AG10803 (cell line): ENCODE measurements around the gene SHLD1.

Experiments
- DNase-seq: peaks from one replicate; pipeline ENCODE4 v3.0.0; 2010; ENCODE audit warnings: low read depth
- H3K4me3 ChIP-seq: 2 replicates; pipeline ENCODE4 v1.5.1; 2011; ENCODE audit warnings: mild to moderate bottlenecking, low read length, control low read depth
- CTCF ChIP-seq: conservative IDR thresholded peaks from 2 replicates; pipeline ENCODE4 v1.5.1; 2011; ENCODE audit warnings: mild to moderate bottlenecking, low read length, control low read depth, inconsistent platforms

Gene SHLD1

GRCh38 chr20:5727018-5727515, 23.1 kb upstream of the SHLD1 start:
- H3K4me3 ChIP-seq: no peak overlapping the region
- no peak for DNase-seq
- TF ChIP-seq CTCF: no peak

- no peak for TF ChIP-seq CTCF
- no peak overlapping the region for H3K4me3 ChIP-seq
- no peak for DNase-seq
Measured at GRCh38 chr20:5729348-5729747, 20.9 kb upstream of the SHLD1 start.

GRCh38 chr20:5730131-5730530, 20.1 kb upstream of the SHLD1 start:
- no peak overlapping the region for H3K4me3 ChIP-seq
- TF ChIP-seq CTCF: no peak
- DNase-seq: no peak

GRCh38 chr20:5731753-5732366, 18.3 kb upstream of the SHLD1 start:
- no peak for TF ChIP-seq CTCF
- DNase-seq: no peak
- H3K4me3 ChIP-seq: no peak overlapping the region

GRCh38 chr20:5734602-5735001, 15.6 kb upstream of the SHLD1 start:
- no peak for TF ChIP-seq CTCF
- no peak overlapping the region for H3K4me3 ChIP-seq
- no peak for DNase-seq

- TF ChIP-seq CTCF: no peak
Measured at GRCh38 chr20:5735845-5736510, 14.2 kb upstream of the SHLD1 start.

GRCh38 chr20:5737619-5737953, 12.6 kb upstream of the SHLD1 start:
- H3K4me3 ChIP-seq: no peak overlapping the region

More at GRCh38 chr20:5735845-5736510, 14.2 kb upstream of the SHLD1 start:
- no peak overlapping the region for H3K4me3 ChIP-seq
- no peak for DNase-seq

More at GRCh38 chr20:5737619-5737953, 12.6 kb upstream of the SHLD1 start:
- no peak for TF ChIP-seq CTCF
- DNase-seq: no peak
